GM18526 (cell line): Measurements from ENCODE around the gene ELP6.

Experiments
- POLR2A ChIP-seq: IDR thresholded peaks from 3 replicates; pipeline ENCODE4 v1.6.1; 2011; ENCODE audit not compliant: insufficient read length; ENCODE audit errors: extremely low read depth

The ELP6 gene, protein sequence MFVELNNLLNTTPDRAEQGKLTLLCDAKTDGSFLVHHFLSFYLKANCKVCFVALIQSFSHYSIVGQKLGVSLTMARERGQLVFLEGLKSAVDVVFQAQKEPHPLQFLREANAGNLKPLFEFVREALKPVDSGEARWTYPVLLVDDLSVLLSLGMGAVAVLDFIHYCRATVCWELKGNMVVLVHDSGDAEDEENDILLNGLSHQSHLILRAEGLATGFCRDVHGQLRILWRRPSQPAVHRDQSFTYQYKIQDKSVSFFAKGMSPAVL

DNA sequence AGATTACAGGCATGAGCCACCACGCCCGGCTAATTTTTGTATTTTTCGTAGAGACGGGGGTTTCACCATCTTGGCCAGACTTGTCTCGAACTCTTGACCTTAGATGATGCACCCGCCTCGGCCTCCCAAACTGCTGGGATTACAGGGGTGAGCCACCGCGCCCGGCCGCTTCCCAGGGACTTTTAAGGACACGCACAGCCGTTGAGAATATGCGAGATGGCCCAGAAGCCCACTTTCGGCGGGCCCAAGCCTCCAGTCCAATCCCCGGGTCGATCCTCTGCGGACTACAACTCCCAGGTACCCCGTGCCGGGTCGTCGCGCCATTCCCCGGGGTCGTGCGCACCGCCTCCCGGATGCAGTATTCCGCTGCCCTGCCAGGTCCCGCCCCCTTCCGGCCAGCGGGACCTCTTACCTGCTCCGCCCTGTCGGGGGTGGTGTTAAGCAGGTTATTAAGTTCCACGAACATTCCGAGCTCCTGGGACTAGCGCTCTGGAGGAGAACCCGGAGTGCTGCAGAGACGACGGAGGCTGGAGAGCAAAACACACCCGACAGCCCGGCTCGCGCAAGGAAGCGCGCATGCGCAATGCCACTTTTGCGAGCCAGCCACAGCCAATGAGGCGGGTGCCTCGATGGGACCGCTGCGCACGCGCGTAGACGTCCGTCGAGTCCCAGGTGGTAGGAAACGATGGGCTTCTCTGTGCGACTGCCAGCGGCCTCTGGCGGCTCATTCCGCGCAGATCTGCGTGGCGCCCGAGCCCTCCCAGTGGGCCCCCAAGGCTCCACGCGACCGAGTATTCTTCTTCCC lies at the start of gene ELP6:
Gene ELP6 (minus strand): TSS at position 588 of the 805 bp plus-strand sequence. CDS start 122 bp downstream, at position 466.
- TF ChIP-seq POLR2A = peak; percentile 83

DNA sequence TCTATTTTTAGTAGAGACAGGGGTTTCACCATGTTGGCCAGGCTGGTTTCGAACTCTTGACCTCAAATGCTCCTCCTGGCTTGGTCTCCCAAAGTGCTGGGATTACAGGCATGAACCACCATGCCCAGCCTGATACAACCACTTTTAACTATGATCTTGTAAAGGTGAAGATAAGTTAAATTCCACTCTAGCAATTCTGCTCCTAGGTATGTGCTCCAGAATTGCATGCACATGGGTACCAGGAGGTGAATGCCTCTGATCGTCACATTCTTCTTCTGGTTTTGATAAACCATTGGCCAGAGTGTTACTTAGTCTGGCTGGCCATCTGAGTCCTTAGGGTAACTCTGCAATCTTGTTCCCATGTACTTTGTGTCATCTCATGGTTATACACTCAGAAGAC lies 42.8 kb upstream of the ELP6 start:
- no peak for TF ChIP-seq POLR2A

DNA sequence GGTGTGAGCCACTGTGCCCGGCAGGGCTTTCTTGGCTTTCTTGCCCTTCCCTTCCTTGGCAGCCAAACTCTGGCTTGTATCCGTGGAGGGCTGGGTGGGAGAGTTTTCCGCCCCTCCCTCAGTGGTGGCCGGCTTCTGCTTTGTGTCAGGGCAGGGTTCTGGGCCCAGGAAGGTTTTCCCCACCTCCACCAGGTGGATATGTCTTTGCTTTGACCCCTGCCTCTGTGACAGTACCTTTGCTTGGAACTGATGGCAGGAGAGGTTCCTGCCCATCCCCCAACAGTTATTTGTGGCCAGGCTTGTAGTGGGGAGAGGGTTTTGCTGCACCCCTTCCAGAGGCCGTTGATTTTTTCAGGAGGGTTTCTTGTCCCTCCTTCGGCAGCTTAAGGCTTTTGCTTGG lies 40.8 kb upstream of the ELP6 start:
- TF ChIP-seq POLR2A = no peak

DNA sequence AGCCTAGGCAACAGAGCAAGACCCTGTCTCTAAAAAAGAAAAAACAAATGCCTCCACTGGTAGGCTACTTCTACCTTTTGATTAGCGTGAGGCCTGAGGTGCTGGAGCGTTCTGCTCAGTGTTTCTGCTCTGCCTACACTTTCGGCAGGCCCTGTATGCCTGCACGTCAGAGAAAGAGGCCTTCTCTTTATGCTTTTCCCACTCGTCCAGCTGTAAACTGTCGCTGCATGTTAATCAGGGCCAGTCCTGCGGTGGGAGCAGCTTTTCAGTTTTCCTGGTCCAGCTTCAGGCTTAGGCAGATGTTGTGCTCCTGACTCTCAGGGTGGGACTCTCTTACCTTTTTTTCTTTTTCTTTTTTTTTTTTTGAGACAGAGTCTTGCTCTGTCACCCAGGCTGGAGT lies 39.9 kb upstream of the ELP6 start:
- no peak for TF ChIP-seq POLR2A

DNA sequence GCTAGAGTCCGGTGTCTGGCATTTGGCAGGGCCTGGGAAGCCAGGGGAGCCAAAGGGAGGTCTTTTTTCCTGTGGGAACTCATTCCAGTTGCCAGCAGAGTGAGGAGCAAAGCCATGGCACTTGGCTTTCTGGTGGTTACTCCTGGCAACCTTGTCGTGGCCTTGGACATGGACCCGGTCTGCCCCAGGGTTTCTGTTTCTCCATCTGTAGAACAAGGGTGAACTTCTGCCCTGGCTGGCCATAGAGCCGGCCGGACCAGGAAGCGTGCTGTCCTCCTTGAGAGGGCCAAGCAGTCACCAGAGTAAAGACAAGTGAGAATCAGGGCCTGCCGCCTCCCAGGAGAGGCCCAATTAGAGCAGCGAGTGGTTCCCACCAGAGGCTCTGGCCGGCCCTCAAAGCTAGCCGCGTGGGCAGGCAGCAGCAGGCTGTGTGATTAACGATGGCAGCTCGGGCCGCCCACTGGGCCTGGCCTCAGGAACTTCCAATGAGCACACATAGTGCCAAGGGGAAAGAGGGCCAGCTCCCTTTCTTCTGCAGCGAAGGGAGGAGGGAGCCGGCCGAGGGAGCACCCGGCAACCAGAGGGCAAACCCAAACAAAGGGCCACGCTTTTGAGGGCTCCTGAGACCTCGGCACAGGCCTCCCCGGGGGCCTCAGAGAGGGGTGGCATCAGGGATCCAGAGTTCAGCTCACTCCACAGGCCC lies 29.1 kb upstream of the ELP6 start:
- TF ChIP-seq POLR2A = no peak

DNA sequence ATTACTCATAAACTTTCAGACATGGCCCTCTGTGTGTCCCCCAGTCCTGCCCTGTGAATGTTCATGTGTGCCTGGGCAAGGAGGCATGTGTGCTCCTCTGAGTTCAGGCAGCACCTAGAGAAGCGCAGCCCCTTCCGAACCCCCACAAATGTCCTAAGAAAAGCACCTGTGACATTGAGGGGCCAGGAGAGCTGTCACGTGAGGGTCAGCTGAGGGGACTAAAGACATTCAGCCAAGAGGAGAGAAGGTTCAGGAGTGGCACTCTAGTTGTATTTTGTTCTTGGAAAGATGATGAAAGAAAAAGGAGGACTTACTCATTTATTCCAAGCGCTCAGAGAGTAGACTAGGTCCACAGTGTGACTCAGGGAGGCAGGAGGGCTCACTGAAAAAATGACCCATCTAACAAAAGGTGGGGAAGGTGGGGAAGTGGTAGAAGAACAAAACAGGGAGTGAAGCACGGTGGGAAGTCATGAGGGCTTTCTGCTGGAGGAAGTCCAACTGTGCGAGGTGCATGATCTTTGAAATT lies 28.1 kb upstream of the ELP6 start:
- TF ChIP-seq POLR2A = no peak

DNA sequence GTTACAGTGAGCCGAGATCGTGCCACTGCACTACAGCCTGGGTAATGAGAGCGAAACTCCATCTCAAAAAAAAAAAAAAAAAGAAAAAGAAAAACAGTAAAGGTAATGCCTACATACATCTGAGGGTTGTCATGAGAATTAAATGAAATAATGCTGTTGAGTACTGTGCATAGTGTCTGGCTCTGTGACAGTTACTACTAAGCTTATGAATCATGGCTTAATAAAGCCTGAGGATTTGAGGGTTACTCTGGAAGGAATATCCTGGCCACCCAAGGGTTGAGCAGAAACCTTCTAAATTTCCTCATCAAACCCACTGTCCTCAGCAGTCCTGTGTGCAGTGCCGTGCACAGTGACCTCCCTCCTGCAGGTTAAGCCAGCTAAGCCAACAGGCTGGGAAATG lies 26.8 kb upstream of the ELP6 start:
- TF ChIP-seq POLR2A = no peak

DNA sequence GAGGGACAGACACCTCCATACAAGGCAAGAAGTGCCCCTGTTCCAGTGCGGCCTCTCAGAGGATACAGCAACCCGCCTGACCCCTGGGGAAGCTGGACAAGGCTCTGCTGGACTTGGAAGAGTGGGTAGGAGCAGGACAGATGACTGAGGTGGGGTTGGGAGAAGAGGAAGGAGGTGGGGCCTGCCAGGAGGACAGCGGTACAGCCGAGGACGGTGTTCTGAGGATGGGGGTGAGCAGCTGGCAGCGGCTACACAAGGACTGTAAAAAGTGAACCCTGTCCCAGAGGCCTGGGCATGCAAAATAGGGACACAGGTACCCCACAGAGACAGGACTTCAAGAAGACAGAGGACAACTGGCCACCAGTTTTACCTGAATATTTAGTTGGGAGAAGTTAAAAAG lies 23.5 kb upstream of the ELP6 start:
- TF ChIP-seq POLR2A = no peak

DNA sequence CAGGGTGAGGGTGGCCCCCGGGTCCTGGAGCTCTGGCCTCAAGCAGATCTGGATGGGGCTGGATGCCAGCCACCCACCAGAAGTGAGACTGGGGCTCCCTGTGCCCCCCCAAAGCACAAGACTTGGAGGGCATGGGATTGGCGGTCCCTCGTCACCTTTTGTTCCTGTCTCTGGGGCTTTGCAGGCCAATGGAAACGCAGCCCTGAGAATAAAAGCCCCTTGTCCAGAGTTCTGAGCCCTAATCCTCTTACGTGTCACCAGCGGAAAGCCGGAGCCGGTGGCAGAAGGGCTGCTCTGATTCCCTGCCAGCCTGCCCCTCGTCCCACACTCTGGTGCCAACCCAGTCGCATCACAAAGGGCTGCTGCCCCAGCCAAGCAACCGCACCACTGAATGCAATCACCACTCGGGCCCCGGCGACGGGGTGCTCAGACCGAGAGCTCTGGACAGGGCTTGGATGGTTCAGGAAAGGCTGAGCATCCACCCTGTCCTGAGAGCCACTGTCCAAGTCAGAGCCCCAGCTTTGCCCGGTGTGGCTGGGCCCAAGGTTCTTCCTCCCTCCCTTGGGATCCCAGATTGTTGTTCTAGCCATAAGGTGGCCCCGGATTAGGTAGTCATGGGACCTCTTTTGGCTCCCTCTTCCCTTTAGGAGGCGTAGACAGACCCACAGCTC lies 22.8 kb upstream of the ELP6 start:
- no peak for TF ChIP-seq POLR2A

DNA sequence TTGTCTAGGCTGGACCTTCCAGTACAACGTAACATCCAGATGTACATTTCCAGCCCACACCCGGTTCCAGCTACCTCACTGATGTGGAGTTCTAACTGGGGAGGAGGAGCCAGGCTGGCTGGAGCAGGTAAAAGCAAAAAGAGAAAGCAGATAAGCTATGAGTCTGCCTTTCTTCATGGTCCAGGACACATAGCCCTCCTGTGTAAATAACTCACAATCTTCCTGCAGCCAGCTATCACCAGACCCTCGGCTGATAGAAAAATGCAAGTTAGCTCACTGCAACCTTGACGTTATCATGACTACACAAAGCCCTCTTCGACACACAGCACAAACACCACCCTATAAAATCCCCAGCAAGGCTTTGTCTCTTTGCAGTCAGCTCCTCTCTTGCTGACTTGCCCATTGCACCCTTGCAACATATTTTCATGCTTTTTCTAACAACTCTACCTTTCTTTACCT lies 20.5 kb upstream of the ELP6 start:
- no peak for TF ChIP-seq POLR2A

DNA sequence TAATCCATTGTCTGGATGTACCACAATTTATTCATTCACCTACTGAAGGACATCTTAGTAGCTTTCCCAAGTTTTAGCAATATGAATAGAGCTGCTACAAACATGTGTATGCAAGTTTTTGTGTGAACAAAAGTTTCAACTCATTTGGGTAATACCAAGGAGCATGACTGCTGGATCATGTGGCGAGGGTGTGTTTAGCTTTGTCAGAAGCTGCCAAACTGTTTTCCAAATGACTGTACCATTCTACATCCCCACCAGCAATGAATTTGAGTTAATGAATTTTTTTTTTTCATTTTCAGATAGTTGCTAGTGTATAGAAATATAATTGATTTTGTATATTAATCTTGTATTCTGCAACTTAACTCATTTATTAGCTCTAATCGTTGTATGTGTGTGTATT lies 20.0 kb upstream of the ELP6 start:
- TF ChIP-seq POLR2A = no peak

DNA sequence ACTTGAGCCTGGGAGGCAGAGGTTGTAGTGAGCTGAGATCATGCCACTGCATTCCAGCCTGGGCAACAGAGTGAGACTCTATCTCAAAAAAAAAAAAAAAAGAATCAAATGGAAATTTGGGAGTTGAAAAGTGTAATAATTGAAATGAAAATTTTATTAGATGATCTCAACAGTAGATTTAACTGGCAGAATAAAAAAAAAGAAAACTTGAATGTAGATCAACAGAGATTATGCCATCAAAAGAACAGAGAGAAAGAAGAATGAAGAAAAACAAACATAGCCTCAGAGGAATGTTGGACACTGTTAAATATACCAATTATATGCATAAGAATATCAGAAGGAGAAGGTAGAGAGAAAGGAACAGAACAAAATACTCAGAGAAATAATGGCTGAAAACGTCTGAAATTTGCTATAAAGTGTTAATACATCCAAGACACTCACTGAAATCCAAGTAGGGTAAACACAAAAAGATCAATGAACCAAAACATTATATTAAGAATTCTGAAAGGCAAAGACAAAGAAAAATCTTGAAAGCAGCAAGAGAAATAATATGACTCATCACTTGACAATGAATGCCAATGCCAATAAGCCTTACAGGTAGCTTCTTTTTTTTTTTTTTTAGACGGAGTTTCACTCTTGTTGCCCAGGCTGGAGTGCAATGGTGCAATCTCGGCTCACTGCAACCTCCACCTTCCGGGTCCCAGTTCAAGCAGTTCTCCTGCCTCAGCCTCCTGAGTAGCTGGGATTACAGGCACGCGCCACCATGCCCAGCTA lies 14.6 kb upstream of the ELP6 start:
- TF ChIP-seq POLR2A = no peak

DNA sequence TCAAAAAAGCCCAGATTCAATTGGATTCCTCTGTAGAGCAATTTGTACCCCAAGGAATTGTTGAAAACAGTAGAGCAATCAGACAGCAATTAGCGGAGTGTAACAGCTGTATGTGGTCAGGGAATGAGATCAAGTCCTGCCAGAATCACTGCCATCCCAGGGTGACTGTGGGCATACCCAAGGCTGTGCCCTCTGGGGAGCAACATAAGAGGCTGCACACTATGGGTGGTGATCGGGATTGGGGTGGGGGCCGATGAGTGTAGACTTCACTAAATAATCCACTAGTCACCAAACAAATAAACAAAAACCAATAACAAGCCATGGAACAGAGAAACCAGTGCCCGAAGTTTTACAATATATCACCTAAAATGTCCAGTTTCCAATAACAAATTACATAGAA lies 12.1 kb upstream of the ELP6 start:
- no peak for TF ChIP-seq POLR2A

DNA sequence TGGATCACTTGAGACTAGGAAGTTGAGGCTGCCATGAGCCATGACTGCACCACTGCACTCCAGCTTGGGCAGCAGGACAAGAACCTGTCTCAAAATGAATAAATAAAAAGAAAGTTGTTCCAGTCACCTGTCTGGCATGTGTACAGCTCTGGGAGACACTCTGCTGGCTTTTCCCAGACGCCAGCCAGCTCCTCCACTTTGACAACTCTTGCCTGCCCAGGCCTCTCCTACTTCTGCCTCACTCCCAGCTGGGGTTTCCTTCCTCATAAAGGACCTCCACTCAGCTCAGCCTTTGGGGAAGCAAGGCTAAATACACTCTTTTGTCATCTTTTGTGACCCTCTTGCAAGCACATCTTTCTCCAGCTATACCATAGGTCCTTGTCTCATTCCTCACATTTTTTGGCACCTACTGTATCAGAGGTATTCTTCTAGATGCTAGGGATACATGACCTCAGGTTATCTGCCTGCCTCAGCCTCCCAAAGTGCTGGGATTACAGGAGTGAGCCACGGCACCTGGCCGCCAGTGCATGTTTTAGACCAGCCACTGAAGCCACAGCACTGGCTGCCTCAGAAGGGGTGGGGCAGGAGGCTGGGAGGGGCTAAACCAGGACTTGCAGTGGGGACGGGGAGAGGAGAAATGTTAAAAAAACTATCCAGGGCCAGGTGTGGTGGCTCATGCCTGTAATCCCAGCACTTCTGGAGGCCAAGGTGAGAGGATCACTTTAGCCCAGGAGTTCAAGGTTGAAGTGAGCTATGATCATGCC lies 10.0 kb upstream of the ELP6 start:
- TF ChIP-seq POLR2A = no peak
